Ascending aorta (tissue), 2 donors: Measurements from ENCODE around the gene SLC1A7. TPM values are rescaled to one million over a fixed set of nuclear protein-coding genes. Genes with fewer than 3 reads are reported as not detected.

Experiments used
- DNase-seq, 2 donors: peaks; one replicate each; pipeline ENCODE4 v3.0.0-alpha.2; 2019; ENCODE audit warnings: low spot score in 2 of 2
- H3K27ac ChIP-seq, 2 donors: fragments of 200-600 bp; sonication (generic); one replicate each; pipeline ENCODE4 v1.5.1; 2016 to 2017; ENCODE audit warnings: mild to moderate bottlenecking in 1 of 2
- H3K27me3 ChIP-seq: fragments of 200-600 bp; sonication (generic); one replicate; pipeline ENCODE4 v1.5.1; 2017
- H3K36me3 ChIP-seq, 2 donors: fragments of 200-600 bp; sonication (generic); one replicate each; pipeline ENCODE4 v1.5.1; 2016
- H3K4me1 ChIP-seq, 2 donors: fragments of 200-600 bp; sonication (generic); one replicate each; pipeline ENCODE4 v1.5.1; 2016 to 2017; ENCODE audit warnings: mild to moderate bottlenecking in 1 of 2
- H3K4me3 ChIP-seq, 2 donors: fragments of 200-600 bp; sonication (generic); one replicate each; pipeline ENCODE4 v1.5.1; 2016 to 2017; ENCODE audit warnings: mild to moderate bottlenecking in 1 of 2
- H3K9me3 ChIP-seq, 2 donors: fragments of 200-600 bp; sonication (generic); one replicate each; pipeline ENCODE4 v1.5.1; 2016
- CTCF ChIP-seq, 3 experiments: fragments of 200-600 bp in 2 of 3; fragments of 450-650 bp in 1 of 3; sonication (generic) in 2 of 3; IDR thresholded peaks; one replicate each; pipeline ENCODE4 v1.5.1; 2016 to 2019; ENCODE audit warnings: antibody characterized with exemption in 3 of 3, mild to moderate bottlenecking in 1 of 3, moderate library complexity in 1 of 3
- intact Hi-C: fragments of 100-400 bp; cut with DNase I; formaldehyde crosslinking; loops from one replicate; pipeline ENCODE4 v1.15.1; 2023
- total RNA-seq: library from RNA; depleted of rRNA; stranded (reverse); fragments of >200 nt; gene quantifications from one replicate; pipeline ENCODE4 v1.1.0, GENCODE V29; 2016

Gene SLC1A7
- total RNA-seq, 1 donor from 2014 or later: not detected

GRCh38 chr1:53129891-53130597, 12.4 kb downstream of the SLC1A7 start:
- H3K4me1 ChIP-seq: peaks cover 0 to 1% of the 10 kb centered on the region in 2 donors
- no peak overlapping the region for H3K4me3 ChIP-seq
- peak overlapping the region in 1 of 2 donors; percentile 20 for H3K27ac ChIP-seq
- DNase-seq: no peak
- no peak for TF ChIP-seq CTCF (IDR thresholded peaks at IDR 0.05)
- no peaks in the 10 kb centered on the region for H3K9me3 ChIP-seq
- H3K36me3 ChIP-seq: no peaks in the 10 kb centered on the region
- intact Hi-C loops: no loop called here
- H3K27me3 ChIP-seq: no peaks in the 10 kb centered on the region

GRCh38 chr1:53128401-53128800, 14.0 kb downstream of the SLC1A7 start:
- Histone ChIP-seq H3K36me3 (no peaks in the 10 kb centered on the region), H3K9me3 (no peaks in the 10 kb centered on the region), H3K4me3 (no peak overlapping the region), H3K27me3 (no peaks in the 10 kb centered on the region), H3K4me1 (peaks cover 6 to 13% of the 10 kb centered on the region in 2 donors), H3K27ac (no peak overlapping the region)
- intact Hi-C loops: no loop called here
- DNase-seq: no peak
- no peak for TF ChIP-seq CTCF (IDR thresholded peaks at IDR 0.05)

GRCh38 chr1:53127546-53127945, 14.9 kb downstream of the SLC1A7 start:
- Histone ChIP-seq H3K4me1 (peaks cover 6 to 21% of the 10 kb centered on the region in 2 donors), H3K4me3 (no peak overlapping the region), H3K27me3 (no peaks in the 10 kb centered on the region), H3K9me3 (no peaks in the 10 kb centered on the region), H3K27ac (no peak overlapping the region), H3K36me3 (no peaks in the 10 kb centered on the region)
- TF ChIP-seq CTCF (IDR thresholded peaks at IDR 0.05): no peak
- DNase-seq: no peak
- intact Hi-C loops: no loop called here

- Histone ChIP-seq H3K4me1 (peaks cover 11 to 32% of the 10 kb centered on the region in 2 donors), H3K9me3 (no peaks in the 10 kb centered on the region), H3K27ac (no peak overlapping the region), H3K4me3 (no peak overlapping the region), H3K27me3 (no peaks in the 10 kb centered on the region), H3K36me3 (no peaks in the 10 kb centered on the region)
- TF ChIP-seq CTCF (IDR thresholded peaks at IDR 0.05): no peak
- no peak for DNase-seq
- intact Hi-C loops: no loop called here
Measured at GRCh38 chr1:53126495-53126894, 15.9 kb downstream of the SLC1A7 start.

GRCh38 chr1:53125623-53126360, 16.6 kb downstream of the SLC1A7 start:
- H3K27me3 ChIP-seq: no peaks in the 10 kb centered on the region
- H3K4me1 ChIP-seq: peaks cover 11 to 35% of the 10 kb centered on the region in 2 donors
- H3K27ac ChIP-seq: peak overlapping the region; percentile 27 to 67
- DNase-seq: no peak
- H3K9me3 ChIP-seq: no peaks in the 10 kb centered on the region
- no peak for TF ChIP-seq CTCF (IDR thresholded peaks at IDR 0.05)
- intact Hi-C loops: no loop called here
- H3K36me3 ChIP-seq: no peaks in the 10 kb centered on the region
- no peak overlapping the region for H3K4me3 ChIP-seq
